GM23248 (cell line): ENCODE results near the gene SERINC2.

Experiments used
- EZH2 ChIP-seq: fragments of 200-600 bp; sonication (generic); IDR thresholded peaks from 2 replicates; pipeline ENCODE4 v1.6.1; 2018; ENCODE audit warnings: antibody characterized with exemption, mild to moderate bottlenecking; ENCODE audit not compliant: insufficient read depth, poor library complexity, severe bottlenecking
- EZH2phosphoT487 ChIP-seq: fragments of 200-600 bp; sonication (generic); IDR thresholded peaks from 2 replicates; pipeline ENCODE4 v1.6.1; 2018; ENCODE audit warnings: antibody characterized with exemption, moderate library complexity, mild to moderate bottlenecking, low read depth; ENCODE audit not compliant: insufficient read depth

GRCh38 chr1:31427322-31427721 lies 14.3 kb downstream of the SERINC2 start:
- TF ChIP-seq EZH2 (no peak), EZH2phosphoT487 (no peak)
